CD4-positive, alpha-beta T cell treated with Interleukin-15 for 1 hour (primary cell): Measurements from ENCODE around the gene MPC2.
A peak's percentile ranks its signal among the peaks of the same experiment; 100 is the strongest.

Experiments used
- DNase-seq: peaks from one replicate; pipeline ENCODE4 v3.0.0-alpha.2; 2020

Gene MPC2

DNA sequence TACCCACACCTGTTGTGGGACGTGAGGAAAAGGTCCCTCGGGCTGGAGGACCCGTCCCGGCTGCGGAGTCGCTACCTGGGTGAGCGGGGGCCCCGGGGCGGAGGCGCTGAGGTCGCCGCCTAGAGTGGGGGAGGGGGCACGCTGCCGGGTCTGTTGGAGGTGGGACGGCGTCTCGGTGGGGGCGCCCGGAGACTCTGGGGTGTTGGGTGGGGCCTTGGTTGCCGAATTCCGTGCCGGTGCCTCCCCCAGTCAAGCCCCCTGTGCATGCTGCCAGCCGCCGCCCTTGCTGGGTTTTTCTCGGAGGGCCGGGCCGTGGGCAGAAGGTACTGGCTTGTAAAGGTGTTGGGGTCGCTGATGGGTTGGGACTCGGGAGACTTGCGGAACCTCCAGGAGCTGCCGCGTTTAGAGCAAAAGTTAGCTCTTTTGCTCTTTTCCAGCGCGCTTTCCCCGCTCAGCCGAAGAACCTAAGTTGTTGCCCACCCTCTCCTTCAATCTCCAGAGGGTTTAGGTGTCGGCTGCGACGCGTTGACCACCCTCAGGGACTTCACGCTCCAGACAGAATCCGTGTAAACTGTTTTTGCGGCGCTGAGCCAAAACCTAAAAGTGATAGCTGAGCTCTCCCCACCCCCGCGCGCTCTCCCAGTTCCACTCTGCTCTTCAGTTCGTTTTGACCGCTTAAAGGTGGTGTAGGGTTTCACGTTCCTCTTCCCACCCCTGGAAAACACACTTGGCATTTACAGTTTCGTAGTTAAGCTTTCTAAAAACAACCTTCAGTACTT is at the start of gene MPC2:
TSS of gene MPC2 (minus strand) at position 143 of the 779 bp plus-strand sequence. CDS start 1,231 bp downstream, outside the sequence.
- DNase-seq = peak; percentile 70

DNA sequence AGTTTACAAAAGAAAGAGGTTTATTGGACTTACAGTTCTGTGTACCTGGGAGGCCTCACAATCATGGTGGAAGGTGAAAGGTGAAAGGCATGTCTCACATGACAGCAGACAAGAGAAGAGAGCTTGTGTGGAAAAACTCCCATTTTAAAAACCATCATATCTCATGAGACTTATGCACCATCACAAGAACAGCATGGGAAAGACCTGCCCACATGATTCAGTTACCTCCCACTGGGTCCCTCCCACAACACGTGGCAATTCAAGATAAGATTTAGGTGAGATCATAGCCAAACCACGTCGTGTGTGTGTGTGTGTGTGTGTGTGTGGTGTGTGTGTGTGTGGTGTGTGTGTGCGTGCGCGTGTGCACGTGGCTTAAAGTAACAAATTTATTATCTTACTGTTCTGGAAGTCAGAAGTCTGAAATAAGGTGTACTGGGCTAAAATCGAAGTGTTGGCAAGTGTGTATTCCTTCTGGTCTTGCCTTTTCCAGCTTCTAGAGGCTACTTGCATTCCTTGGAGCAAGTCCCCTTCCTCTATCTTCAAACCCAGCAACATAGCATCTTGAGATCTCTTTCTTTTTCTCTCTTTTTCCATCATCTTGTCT is 48.1 kb upstream of the MPC2 start:
- no peak for DNase-seq

DNA sequence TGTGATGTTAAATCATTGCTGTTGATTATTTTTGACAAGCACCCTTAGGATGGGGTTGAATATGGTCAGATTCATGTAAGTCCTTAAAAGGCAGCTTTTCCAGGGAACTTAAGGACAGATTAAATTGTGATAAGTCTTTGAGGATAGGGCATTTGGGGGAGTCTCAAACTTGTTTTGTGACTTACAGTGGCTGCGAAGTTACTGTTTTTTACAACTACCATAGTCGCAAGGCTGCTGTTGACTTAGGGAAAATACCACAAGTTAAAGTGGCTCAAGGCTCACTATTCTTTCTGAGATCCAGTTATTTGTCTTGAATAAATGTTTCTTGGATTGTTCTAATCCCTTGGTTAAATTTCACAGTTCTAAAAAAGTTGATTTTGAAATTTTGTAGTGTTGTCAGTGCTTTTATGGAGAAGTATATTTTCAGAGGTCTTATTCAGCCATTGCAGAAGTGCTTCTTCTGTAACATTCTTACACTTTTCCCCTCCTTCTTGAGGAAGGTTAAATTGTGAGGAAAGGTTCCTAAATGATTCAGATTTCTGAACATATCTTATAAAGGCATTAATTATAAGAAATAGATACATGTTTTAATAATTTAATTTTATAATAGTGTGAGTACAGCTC is 47.0 kb upstream of the MPC2 start:
- DNase-seq = no peak

- DNase-seq = no peak
Measured at GRCh38 chr1:167981933-167982332, 45.1 kb upstream of the MPC2 start.

GRCh38 chr1:167977245-167977644 is 40.4 kb upstream of the MPC2 start:
- no peak for DNase-seq

GRCh38 chr1:167974698-167975097 is 37.8 kb upstream of the MPC2 start:
- DNase-seq = no peak

DNA sequence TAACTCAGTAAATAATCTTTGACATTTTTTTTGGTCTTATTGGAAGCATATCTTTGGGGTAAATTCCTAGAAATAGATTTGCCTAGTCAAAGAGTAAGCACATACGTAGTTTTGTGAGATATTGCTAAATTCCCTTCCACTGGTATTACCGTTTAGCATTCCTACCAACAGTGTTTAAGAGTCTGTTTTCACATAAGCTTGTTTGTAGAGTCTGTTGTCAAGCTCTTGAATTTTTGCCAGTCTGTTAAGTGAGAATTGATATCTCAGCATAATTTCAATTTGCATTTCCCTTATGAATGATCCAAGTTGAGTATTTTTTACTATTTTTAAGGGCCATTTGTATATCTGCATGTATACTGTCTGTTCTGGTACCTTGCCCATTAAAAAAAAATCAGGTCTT is 37.0 kb upstream of the MPC2 start:
- no peak for DNase-seq

DNA sequence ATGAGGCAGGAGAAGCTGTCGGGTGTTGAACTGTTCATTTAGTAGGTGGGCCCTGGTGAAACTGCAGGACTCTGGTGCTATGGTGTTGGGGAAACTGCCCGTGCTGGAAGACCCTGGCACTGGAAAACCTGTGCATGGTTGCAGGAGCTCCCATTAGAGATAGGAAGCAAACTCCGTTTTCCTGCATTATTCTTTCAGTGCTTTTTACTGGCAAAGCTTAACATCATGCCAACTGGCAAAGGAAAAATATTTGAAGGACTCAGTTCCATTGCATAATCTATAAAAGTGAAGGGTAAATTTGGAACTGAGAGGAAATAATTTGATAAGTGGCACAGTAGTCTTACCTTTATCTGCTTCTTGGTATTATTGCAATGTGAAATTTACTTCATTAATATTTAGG is 31.7 kb upstream of the MPC2 start:
- no peak for DNase-seq

GRCh38 chr1:167966050-167966449 is 29.2 kb upstream of the MPC2 start:
- no peak for DNase-seq

DNA sequence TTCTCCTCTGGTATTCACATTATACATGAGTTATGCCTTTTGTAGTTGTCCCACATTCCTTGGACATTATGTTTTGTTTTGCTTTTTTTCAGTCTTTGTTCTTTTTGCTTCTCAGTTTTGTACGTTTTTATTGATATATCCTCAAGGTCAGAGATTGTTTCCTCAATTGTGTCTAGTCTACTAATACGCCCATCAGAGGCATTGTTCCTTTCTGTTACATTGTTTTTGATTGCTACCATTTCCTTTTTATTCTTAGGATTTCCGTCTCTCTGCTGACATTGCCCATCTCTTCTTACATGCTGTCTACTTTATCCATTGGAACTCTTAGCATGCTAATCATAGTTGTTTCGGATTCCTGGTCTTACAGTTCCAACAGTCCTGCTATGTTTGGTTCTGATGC is 27.8 kb upstream of the MPC2 start:
- DNase-seq = no peak

- DNase-seq = no peak
Measured at GRCh38 chr1:167957710-167958109, 20.8 kb upstream of the MPC2 start.

DNA sequence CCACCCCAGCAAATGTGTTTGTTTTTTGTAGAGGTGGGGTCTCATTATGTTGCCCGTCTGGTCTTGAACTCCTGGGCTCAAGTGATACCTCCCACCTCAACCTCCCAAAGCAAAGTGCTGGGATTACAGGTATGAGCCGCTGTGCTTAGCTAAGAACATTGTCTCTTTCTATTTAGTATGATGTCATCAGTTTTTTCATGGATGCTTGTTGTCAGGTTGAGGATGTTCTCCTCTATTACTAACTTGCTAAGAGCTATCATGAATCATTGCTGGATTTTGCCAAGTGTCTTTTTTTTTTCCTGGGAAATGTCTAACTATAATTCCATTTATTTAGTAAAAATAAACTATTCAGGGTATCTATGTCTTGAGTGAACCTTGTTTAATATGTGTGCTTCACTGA is 19.0 kb upstream of the MPC2 start:
- no peak for DNase-seq

GRCh38 chr1:167950569-167950968 is 13.7 kb upstream of the MPC2 start:
- DNase-seq = no peak

DNA sequence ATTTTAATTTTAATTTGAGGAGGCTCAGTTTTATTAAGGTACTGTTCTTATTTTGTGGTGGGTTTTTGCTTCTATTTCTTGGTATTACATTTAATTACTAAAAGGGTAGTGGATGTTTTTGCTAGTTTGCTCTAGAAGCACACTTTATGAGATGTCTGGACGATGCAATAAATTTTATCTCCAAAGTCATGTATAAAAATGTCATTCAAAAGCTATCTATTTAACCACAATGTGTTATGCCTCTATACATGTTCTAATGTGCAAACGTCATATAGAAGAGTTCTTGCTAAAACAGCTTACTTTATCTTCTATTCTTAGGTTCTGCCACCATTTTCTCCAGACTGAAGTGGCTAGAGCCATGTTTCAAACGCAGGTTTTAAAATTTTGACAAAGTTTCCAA is 12.9 kb upstream of the MPC2 start:
- DNase-seq = no peak

DNA sequence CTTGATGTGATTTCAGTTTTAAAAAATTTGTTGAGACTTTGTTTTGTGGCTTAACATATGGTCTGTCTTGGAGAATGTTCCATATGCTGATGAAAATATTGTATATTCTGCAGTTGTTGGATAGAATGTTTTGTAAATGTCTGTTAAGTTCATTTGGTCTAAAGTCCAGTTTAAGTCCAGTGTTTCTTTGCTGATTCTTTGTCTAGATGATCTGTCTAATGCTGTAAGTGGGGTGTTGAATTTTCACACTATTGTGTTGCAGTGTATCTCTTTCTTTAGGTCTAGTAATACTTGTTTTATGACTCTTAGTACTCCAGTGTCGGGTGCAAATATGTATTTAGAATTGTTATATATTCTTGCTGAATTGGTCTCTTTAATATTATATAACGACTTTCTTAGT is 10.9 kb upstream of the MPC2 start:
- DNase-seq = no peak

GRCh38 chr1:167943541-167943940 is 6.7 kb upstream of the MPC2 start:
- no peak for DNase-seq

- no peak for DNase-seq
Measured at GRCh38 chr1:167940264-167940663, 3.4 kb upstream of the MPC2 start.

GRCh38 chr1:167938080-167938636 is 1.3 kb upstream of the MPC2 start:
- no peak for DNase-seq

GRCh38 chr1:167937709-167938010 is 788 bp upstream of the MPC2 start:
- DNase-seq = no peak

DNA sequence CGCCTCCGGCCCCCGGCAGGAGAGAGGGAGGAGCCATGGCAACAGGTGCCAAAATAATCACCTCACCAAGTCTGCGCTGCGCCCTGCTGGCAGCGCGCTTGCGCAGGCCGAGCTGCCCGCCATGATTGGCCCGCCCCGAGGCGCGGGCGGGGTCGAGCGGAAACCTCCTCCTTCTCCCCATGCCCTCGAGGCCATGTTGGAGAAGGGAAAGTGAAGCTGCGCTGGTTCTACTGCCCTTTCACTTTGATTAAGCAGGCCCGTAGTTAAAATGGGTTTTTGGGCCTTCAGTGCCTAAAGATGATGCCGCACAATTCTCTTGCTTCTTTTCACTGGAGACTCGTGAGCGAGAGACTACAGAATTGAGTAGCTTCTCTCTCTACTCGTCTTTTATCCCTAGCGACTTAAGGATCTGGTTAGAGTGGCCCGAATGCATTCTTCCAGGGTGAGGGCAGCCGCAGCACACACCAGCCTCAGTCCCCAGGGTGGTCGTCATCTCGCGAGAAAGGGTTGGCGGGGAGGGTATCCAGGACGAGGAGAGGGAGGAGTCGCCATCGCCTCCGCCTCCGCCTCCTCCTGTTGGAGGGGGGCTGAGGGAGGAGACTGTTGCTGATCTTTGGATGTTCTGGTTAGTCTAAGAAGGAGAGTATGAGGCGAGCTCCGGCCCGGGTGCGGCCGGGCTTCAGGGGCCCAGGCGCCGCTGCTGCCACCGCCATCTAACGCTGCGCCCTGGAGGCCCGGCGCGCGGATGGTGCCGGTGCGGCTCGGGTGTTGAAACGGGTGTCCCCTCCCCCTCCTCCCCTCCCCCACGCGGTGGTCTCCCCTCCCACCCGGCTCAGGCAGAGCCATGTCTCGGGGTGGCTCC is 573 bp downstream of the MPC2 start, which contains the start of gene DCAF6:
TSS of gene DCAF6 (plus strand) at position 616 of the 862 bp plus-strand sequence. CDS start at position 845, 229 bp downstream.
- DNase-seq = peak; percentile 99

DNA sequence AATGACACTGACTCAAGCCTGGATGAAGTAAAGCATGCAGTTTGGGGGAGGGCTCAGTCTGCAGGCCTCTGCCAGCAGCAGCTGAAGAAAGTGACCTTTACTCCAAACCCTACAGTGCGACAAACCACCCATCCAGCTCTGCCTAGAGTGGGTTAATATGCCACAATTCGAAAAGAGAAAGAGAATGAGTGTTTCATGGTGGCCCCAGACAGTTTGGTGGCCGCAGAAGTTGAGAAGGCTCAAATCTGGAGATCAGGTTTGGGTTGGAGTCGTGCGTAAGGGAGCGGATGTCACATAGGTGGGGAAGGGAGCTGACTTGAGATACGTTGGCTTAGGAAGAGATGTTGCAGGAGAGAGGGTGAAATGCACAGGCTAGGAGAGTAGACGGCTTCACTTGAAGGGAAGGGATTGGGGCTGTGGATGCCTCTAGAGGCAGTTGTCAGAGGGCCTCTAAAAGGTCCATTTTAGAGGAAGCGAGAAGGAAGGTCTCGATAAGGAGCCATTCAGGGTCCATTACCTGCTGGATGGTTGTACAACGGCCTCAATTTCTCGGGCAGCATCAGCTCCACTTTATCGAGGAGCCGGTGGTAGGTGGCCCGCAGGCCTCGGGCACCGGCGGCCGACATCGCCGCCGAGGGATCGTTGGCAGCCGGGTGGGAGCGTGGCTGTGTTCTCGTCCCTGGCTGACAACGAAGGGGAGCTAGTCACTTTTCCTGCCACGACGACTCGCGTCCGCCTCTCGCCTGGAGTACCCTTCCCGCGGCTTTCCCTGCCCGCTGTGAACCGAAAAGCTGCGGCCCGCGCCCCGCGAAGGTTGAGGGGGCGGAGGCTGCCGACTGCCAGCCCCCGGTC is 1.4 kb downstream of the MPC2 start:
- no peak for DNase-seq
